Caco-2 (cell line): ENCODE results near the gene ITGAE. TPM values are rescaled to one million over a fixed set of nuclear protein-coding genes. Genes with fewer than 3 reads are reported as not detected.

ENCODE experiments used
- BruUV-seq: library from RNA; stranded (reverse); fragments of 400-500 nt; replicated peaks from 2 replicates; lab custom pipeline; 2021; lab: Mats Ljungman, UMichigan
- CTCF ChIA-PET: fragments of 300-600 bp; sonication (Branson Sonifier 250); formaldehyde crosslinking; loops from one replicate; lab custom pipeline; 2022; ENCODE audit warnings: antibody characterized with exemption; lab: Charles Lee
- POLR2A ChIA-PET: fragments of 300-600 bp; sonication (Branson Sonifier 250); formaldehyde crosslinking; loops from one replicate; lab custom pipeline; 2022; ENCODE audit warnings: antibody characterized with exemption; lab: Charles Lee
- DNase-seq, 2 experiments: peaks; one replicate each; pipeline versions ENCODE4 v3.0.0 to v3.0.0-alpha.2; 2020 to 2022
- H3K27me3 ChIP-seq: replicated peaks from 2 replicates; pipeline ENCODE4 v1.6.0; 2011; ENCODE audit warnings: low read length; ENCODE audit not compliant: control insufficient read depth, insufficient read depth
- H3K36me3 ChIP-seq: 2 replicates; pipeline ENCODE4 v1.5.1; 2011; ENCODE audit warnings: low read length; ENCODE audit not compliant: control insufficient read depth, insufficient read depth
- H3K4me1 ChIP-seq: fragments of 250-450 bp; sonication (Bioruptor Pico); 2 replicates; pipeline ENCODE4 v1.5.1; 2020; ENCODE audit warnings: mild to moderate bottlenecking
- H3K4me3 ChIP-seq: 2 replicates; pipeline ENCODE4 v1.5.1; 2011; ENCODE audit warnings: low read depth, mild to moderate bottlenecking, control low read depth, low read length
- H3K9me3 ChIP-seq: fragments of 250-450 bp; sonication (Bioruptor Pico); 2 replicates; pipeline ENCODE4 v1.5.1; 2020; ENCODE audit warnings: mild to moderate bottlenecking, moderate library complexity
- H3K27ac Mint-ChIP-seq: one replicate; pipeline ENCODE4 v1.8.0; 2022; ENCODE audit warnings: mixed read lengths; ENCODE audit not compliant: unreplicated experiment
- H3K27me3 Mint-ChIP-seq: one replicate; pipeline ENCODE4 v1.8.0; 2022; ENCODE audit warnings: mixed read lengths; ENCODE audit not compliant: insufficient read depth, unreplicated experiment
- H3K36me3 Mint-ChIP-seq: one replicate; pipeline ENCODE4 v1.8.0; 2022; ENCODE audit warnings: mild to moderate bottlenecking, mixed read lengths; ENCODE audit not compliant: insufficient read depth, unreplicated experiment
- H3K4me1 Mint-ChIP-seq: one replicate; pipeline ENCODE4 v1.8.0; 2022; ENCODE audit warnings: low read depth, mixed read lengths; ENCODE audit not compliant: unreplicated experiment
- H3K4me3 Mint-ChIP-seq: one replicate; pipeline ENCODE4 v1.8.0; 2022; ENCODE audit warnings: mild to moderate bottlenecking, moderate library complexity, mixed read lengths; ENCODE audit not compliant: unreplicated experiment
- H3K9me3 Mint-ChIP-seq: one replicate; pipeline ENCODE4 v1.8.0; 2022; ENCODE audit warnings: mixed read lengths; ENCODE audit not compliant: unreplicated experiment
- intact Hi-C: fragments of 100-400 bp; cut with micrococcal nuclease; formaldehyde crosslinking; loops from one replicate; pipeline ENCODE4 v1.10.0; 2022; ENCODE audit not compliant: unreplicated experiment
- total RNA-seq: library from RNA; stranded (reverse); gene quantifications from 2 replicates; pipeline ENCODE4 v1.2.3, GENCODE V29; 2022
- TF ChIP-seq, protein P1 (sequence below), 2 experiments: fragments of 200-600 bp in 1 of 2; IDR thresholded peaks; 1 replicate in 1 of 2; 2 replicates in 1 of 2; pipeline versions ENCODE4 v1.5.1 to v1.8.0; 2011 to 2022; ENCODE audit warnings: antibody characterized with exemption in 1 of 2, control low read depth in 1 of 2, inconsistent platforms in 1 of 2, low read depth in 1 of 2, low read length in 1 of 2, mild to moderate bottlenecking in 1 of 2, moderate library complexity in 1 of 2; ENCODE audit not compliant: insufficient read depth in 1 of 2, severe bottlenecking in 1 of 2, unreplicated experiment in 1 of 2

Gene ITGAE
- total RNA-seq, 1 experiment from 2014 or later: 12.8 TPM

DNA sequence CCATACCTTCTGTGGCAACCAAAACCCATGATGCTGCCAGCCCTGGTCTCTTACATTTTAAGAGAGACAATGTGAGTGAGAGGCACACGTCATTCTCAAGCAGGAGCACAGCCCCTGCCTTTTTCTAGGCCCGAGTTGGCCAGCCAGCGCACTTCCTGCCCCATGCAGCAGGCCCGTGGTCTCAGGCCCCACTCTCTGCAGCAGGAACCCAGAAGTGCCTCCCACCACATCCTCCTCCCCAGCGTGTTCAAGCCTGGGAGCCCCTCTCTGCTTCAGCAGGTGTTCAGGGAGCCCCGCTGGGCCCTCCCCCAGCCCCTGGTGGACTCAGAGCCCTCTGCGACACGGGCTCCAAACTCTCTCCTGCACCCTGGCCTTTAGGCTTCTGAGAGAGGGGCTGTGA, 30.5 kb downstream of the ITGAE start:
- H3K9me3 ChIP-seq: no peaks in the 10 kb centered on the region
- Mint-ChIP-seq H3K36me3 (peaks cover 5% of the 10 kb centered on the region), H3K27me3 (no peaks in the 10 kb centered on the region), H3K4me1 (no peaks in the 10 kb centered on the region), H3K4me3 (no peak overlapping the region), H3K9me3 (no peaks in the 10 kb centered on the region), H3K27ac (no peak overlapping the region)
- no peaks in the 10 kb centered on the region for H3K27me3 ChIP-seq
- no peak for DNase-seq
- no peaks in the 10 kb centered on the region for H3K36me3 ChIP-seq
- no peak overlapping the region for H3K4me3 ChIP-seq
- no TSS peak for BruUV-seq
- TF ChIP-seq, protein P1, sequence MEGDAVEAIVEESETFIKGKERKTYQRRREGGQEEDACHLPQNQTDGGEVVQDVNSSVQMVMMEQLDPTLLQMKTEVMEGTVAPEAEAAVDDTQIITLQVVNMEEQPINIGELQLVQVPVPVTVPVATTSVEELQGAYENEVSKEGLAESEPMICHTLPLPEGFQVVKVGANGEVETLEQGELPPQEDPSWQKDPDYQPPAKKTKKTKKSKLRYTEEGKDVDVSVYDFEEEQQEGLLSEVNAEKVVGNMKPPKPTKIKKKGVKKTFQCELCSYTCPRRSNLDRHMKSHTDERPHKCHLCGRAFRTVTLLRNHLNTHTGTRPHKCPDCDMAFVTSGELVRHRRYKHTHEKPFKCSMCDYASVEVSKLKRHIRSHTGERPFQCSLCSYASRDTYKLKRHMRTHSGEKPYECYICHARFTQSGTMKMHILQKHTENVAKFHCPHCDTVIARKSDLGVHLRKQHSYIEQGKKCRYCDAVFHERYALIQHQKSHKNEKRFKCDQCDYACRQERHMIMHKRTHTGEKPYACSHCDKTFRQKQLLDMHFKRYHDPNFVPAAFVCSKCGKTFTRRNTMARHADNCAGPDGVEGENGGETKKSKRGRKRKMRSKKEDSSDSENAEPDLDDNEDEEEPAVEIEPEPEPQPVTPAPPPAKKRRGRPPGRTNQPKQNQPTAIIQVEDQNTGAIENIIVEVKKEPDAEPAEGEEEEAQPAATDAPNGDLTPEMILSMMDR (IDR thresholded peaks at IDR 0.05; ENCODE audit: insufficient read depth in 1 of 2, low read depth in 1 of 2, low read length in 1 of 2, severe bottlenecking in 1 of 2, unreplicated experiment in 1 of 2): no peak
- no peaks in the 10 kb centered on the region for H3K4me1 ChIP-seq
- intact Hi-C loops: no loop called here
- POLR2A ChIA-PET: no interaction called here
- CTCF ChIA-PET: no interaction called here

DNA sequence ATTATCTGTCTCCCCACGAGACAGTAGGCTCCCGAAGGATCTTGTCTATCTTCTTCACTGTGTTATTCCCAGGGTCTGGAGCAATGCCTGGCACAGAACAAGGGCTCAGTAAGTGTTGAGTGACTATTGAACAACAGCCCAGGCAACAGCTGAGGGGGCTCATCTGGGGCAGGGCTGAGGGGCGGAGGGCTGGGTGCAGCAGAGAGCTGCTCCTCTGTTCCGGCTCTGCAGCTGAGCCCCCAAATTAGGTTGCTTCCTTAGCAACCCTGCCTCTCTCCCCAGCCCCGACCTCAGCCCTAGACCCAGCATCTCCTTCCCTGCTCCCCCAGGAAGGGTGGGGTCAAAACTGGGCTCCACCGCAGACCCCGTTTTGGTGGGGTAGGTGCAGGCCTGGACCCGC, 32.2 kb downstream of the ITGAE start:
- no peak overlapping the region for H3K4me3 ChIP-seq
- no peaks in the 10 kb centered on the region for H3K4me1 Mint-ChIP-seq
- H3K27me3 ChIP-seq: no peaks in the 10 kb centered on the region
- H3K4me1 ChIP-seq: no peaks in the 10 kb centered on the region
- H3K27ac Mint-ChIP-seq: no peak overlapping the region
- no peaks in the 10 kb centered on the region for H3K36me3 ChIP-seq
- CTCF ChIA-PET: no interaction called here
- POLR2A ChIA-PET: no interaction called here
- no peak for DNase-seq
- intact Hi-C loops: no loop called here
- H3K27me3 Mint-ChIP-seq: no peaks in the 10 kb centered on the region
- no TSS peak for BruUV-seq
- H3K9me3 ChIP-seq: no peaks in the 10 kb centered on the region
- H3K36me3 Mint-ChIP-seq: peaks cover 5% of the 10 kb centered on the region
- H3K9me3 Mint-ChIP-seq: no peaks in the 10 kb centered on the region
- H3K4me3 Mint-ChIP-seq: no peak overlapping the region
- TF ChIP-seq, protein P1 (IDR thresholded peaks at IDR 0.05; ENCODE audit: insufficient read depth in 1 of 2, low read depth in 1 of 2, low read length in 1 of 2, severe bottlenecking in 1 of 2, unreplicated experiment in 1 of 2): no peak

DNA sequence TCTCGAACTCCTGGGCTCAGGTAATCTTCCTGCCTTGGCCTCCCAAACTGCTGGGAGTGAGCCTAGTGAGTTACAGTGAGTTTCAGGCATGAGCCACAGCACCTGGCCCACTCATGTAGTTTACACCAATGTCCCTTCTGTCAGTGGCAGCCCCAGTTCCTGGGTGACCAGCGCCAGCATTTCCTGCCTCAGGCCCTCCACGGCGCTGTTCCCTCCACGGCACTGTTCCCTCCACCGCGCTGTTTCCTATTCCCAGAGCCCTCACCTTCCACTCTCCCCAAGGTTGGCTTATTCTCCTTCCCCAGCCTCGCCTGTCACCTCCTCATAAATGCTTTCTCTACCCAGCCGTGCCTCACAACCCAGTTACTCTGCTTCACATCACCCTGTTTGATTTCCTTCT, 32.6 kb downstream of the ITGAE start:
- ChIA-PET CTCF (no interaction called here), POLR2A (no interaction called here)
- DNase-seq: no peak
- intact Hi-C loops: no loop called here
- Histone ChIP-seq H3K4me3 (no peak overlapping the region), H3K9me3 (no peaks in the 10 kb centered on the region), H3K36me3 (no peaks in the 10 kb centered on the region), H3K4me1 (no peaks in the 10 kb centered on the region), H3K27me3 (no peaks in the 10 kb centered on the region)
- no peaks in the 10 kb centered on the region for H3K9me3 Mint-ChIP-seq
- H3K27me3 Mint-ChIP-seq: no peaks in the 10 kb centered on the region
- no peaks in the 10 kb centered on the region for H3K4me1 Mint-ChIP-seq
- H3K36me3 Mint-ChIP-seq: peaks cover 5% of the 10 kb centered on the region
- no TSS peak for BruUV-seq
- H3K4me3 Mint-ChIP-seq: no peak overlapping the region
- H3K27ac Mint-ChIP-seq: no peak overlapping the region
- TF ChIP-seq, protein P1 (IDR thresholded peaks at IDR 0.05; ENCODE audit: insufficient read depth in 1 of 2, low read depth in 1 of 2, low read length in 1 of 2, severe bottlenecking in 1 of 2, unreplicated experiment in 1 of 2): no peak
